Hematopoietic multipotent progenitor cell treated with erythropoietin and hydrocortisone succinate and interleukin-3 and kit ligand, for 15 days (in vitro differentiated cells): ENCODE data around the gene ADCK1.
A peak's percentile ranks its signal among the peaks of the same experiment; 100 is the strongest.
"Not testable (repeated sequence)": the region's sequence is repeated elsewhere in the genome, so short reads cannot be mapped to it uniquely, and the experiment has no call there.

Experiments used
- DNase-seq: peaks from one replicate; pipeline ENCODE4 v3.0.0-alpha.2; 2015; ENCODE audit warnings: low spot score

The ADCK1 gene

DNA sequence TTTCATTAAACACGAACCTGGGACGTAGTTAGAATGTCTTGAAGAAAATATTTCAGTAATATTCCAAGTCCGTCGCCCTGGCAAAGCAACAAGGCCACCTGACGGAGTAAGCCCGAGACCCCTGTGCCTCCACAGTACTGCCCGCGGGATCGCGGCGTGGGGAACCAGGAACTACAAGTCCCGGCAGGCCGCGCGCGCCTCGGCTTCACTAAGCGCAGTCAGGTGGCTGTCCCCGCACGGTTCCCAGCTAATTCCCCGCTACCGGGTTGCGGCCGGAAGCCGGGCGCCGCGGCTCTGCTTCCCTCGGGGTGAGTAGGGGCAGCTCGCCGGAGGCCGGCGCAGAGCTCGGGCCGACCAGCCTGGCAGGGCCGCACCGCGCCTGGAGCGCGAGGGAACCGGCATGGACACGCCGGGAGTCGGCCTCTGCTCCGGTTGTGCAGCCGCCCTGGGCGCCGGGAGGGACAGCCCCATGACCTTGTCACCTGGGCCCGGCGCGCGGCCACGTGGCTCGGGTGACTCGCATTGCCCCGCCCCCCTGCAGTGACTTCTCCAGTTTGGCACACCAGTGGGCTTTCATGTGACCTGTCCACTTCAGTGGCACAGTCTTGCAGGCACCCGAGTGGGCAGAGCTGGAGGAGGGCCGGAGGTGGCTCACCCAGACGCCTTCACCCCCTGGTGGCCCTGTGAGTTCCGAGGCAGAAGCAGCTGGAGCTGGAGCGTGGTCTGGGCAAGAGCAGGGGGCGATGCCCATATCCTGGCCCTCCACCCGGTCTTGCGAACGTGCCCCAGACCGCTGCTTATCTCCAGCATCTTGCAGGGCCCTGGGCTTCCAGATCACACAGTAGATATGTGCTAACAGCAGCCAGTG lies at the start of gene ADCK1:
TSS of gene ADCK1 (plus strand) at position 247 of the 868 bp plus-strand sequence. CDS start 18,870 bp downstream, outside the sequence.
- DNase-seq: peak; percentile 85

DNA sequence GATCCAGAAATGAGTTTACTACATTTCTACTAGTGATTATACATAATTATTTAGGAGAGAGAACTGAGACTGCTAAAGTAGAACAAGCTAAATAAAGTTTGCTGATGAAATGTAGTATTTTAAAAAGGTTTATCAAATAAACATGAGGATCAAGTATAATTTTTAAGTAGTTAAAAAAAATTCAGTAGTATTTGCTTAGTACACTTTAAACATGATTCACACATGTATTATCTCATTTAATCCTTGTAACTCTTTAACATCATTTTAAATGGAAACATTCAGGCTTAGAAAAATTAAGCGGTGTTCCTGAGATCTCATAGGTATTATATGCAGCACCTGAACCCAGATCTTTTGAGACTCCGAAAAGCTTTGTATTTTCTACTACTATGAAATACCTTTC lies 47.6 kb upstream of the ADCK1 start:
- no peak for DNase-seq

DNA sequence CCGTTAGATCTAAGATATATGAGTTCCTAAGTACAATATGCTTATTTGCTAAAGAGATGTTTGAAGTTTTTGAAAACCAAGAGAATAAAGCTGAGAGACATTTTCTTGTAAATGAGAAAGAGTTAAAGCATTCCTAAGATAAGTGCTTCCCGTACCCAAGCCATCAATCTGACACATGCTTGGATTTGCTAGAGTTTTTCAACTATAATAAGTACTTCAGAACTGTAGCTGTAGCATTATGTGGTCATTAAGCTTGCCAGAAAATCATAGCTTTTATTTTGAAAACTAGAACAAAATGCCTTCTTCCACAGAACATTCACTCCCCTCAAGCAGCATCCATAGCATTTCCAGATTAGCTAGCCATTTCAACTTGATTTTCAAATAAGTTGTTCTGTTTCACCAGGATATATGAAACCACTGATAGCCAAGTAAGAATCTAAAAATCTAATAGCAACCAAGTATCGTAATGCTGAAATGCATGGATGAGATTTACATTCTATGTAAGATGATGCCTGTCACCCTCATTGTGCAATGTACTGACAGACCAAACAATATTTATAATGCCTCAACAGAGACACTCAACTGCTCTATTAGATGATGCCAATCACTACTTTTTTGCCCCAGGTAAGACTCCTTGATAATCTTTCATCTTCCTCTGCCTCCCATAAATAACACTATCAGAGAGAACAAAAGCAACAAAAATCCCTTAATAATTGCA lies 47.0 kb upstream of the ADCK1 start:
- DNase-seq: no peak

GRCh38 chr14:77760381-77761204 lies 39.3 kb upstream of the ADCK1 start, which contains the start of gene SNW1:
SNW1 (minus strand) TSS chr14:77761156; CDS start chr14:77761127, 29 bp downstream.
- DNase-seq: peak; percentile 55

- peak; percentile 97 for DNase-seq
Measured at GRCh38 chr14:77761205-77761931, 38.5 kb upstream of the ADCK1 start.

GRCh38 chr14:77763316-77763715 lies 36.6 kb upstream of the ADCK1 start:
- no peak for DNase-seq

- DNase-seq: no peak
Measured at GRCh38 chr14:77763978-77764377, 35.9 kb upstream of the ADCK1 start.

GRCh38 chr14:77768442-77769069 lies 31.4 kb upstream of the ADCK1 start:
- DNase-seq: not testable (repeated sequence)

- not testable (repeated sequence) for DNase-seq
Measured at GRCh38 chr14:77773966-77774365, 25.9 kb upstream of the ADCK1 start.

GRCh38 chr14:77782202-77782601 lies 17.7 kb upstream of the ADCK1 start:
- DNase-seq: no peak

- DNase-seq: no peak
Measured at GRCh38 chr14:77786148-77786547, 13.8 kb upstream of the ADCK1 start.

- DNase-seq: no peak
Measured at GRCh38 chr14:77790566-77791224, 9.2 kb upstream of the ADCK1 start.

DNA sequence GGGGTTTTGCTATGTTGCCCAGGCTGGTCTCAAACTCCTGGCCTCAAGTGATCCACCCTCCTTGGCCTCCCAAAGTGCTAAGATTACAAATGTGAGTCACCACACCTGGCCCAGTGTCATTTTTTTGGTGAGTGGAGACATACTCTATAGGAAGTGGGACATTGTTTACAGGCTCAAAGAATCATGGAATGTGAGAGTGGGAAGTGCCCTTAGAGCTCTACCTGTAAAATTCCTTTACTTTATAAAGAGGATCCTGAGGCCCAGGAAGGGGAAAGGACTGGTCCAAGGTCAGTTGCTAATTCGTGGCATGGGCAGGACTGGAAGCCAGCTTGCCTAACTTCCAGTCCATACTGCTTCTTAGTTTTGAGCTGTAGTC lies 8.7 kb upstream of the ADCK1 start:
- DNase-seq: no peak

DNA sequence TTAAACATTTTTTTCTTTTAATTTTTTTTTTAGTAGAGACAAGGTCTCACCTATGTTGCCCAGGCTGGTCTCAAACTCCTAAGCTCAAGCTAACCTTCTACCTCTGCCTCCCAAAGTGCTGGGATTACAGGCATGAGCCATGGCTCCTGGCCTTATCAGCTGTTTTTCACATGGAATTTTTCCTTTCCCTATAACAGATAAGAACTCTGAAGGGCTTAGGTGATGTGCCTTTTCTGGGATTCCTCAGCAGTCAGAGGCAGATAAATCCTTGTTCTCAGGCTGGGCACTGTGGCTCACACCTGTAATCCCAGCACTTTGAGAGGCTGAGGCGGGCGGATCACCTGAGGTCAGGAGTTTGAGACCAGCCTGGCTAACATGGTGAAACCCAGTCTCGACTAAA lies 6.7 kb upstream of the ADCK1 start:
- not testable (repeated sequence) for DNase-seq

DNA sequence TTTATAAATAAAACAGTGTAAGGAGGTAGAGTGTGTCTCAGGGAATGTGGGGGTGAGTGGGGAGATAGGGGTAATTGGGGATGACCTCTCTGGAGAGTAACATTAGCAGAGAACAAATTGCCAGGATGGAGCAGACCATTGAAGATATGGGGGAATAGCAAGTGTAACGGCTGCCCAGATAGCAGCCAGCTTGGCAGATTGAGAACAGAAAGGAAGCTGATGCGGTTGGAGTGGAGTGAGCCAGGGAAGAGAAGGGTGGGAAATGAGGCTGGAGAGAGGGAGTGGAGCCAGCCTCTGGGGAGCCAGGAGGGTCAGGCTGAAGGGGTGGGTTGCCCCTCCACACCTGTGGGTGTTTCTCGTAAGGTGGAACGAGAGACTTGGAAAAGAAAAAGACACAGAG lies 5.6 kb upstream of the ADCK1 start:
- DNase-seq: no peak

DNA sequence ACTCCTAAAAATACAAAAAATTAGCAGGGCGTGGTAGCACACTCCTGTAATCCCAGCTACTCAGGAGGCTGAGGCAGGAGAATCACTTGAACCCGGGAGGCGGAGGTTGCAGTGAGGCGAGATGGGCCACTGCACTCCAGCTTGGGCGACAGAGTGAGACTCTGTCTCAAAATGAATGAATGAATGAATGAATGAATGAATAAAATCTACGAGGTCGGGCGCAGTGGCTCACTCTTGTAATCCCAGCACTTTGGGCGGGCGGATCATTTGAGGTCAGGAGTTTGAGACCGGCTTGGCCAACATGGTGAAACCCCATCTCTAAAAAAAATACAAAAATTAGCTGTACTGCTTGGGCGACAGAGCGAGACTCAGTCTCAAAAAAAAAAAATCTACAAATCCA lies 453 bp upstream of the ADCK1 start:
- not testable (repeated sequence) for DNase-seq

- no peak for DNase-seq
Measured at GRCh38 chr14:77800814-77801213, 905 bp downstream of the ADCK1 start.

- peak; percentile 50 for DNase-seq
Measured at GRCh38 chr14:77804592-77804991, 4.7 kb downstream of the ADCK1 start.

GRCh38 chr14:77805706-77806105 lies 5.8 kb downstream of the ADCK1 start:
- DNase-seq: no peak

- DNase-seq: no peak
Measured at GRCh38 chr14:77808250-77808649, 8.3 kb downstream of the ADCK1 start.

GRCh38 chr14:77809011-77809410 lies 9.1 kb downstream of the ADCK1 start:
- no peak for DNase-seq
